Kasumi-1 (cell line): ENCODE results near the gene CAPN10.

Experiments used
- DNase-seq, 2 experiments: peaks; one replicate each; lab custom pipeline; 2025; lab: John Stamatoyannopoulos, UW

The CAPN10 gene

GRCh38 chr2:240574386-240575100, 12.0 kb upstream of the CAPN10 start:
- no peak for DNase-seq

- DNase-seq = no peak
These were observed 11.2 kb upstream of the CAPN10 start for GRCh38 chr2:240575101-240575965.

- no peak for DNase-seq
These were observed 10.5 kb upstream of the CAPN10 start for GRCh38 chr2:240576036-240576435.

GRCh38 chr2:240576436-240577205, 9.9 kb upstream of the CAPN10 start:
- DNase-seq = no peak

GRCh38 chr2:240577281-240578109, 9.0 kb upstream of the CAPN10 start:
- DNase-seq = no peak

- DNase-seq = no peak
These were observed 8.5 kb upstream of the CAPN10 start for GRCh38 chr2:240578110-240578450.

GRCh38 chr2:240578488-240578887, 8.0 kb upstream of the CAPN10 start:
- DNase-seq = no peak

- no peak for DNase-seq
These were observed 7.3 kb upstream of the CAPN10 start for GRCh38 chr2:240579071-240579762.

GRCh38 chr2:240579771-240580614, 6.5 kb upstream of the CAPN10 start:
- peak; percentile 4 to 10 for DNase-seq

GRCh38 chr2:240581811-240582210, 4.7 kb upstream of the CAPN10 start:
- DNase-seq = no peak

- no peak for DNase-seq
These were observed 3.8 kb upstream of the CAPN10 start for GRCh38 chr2:240582781-240583180.

- DNase-seq = no peak
These were observed 2.8 kb upstream of the CAPN10 start for GRCh38 chr2:240583774-240584173.

GRCh38 chr2:240584486-240585031, 2.0 kb upstream of the CAPN10 start:
- peak; percentile 88 to 90 for DNase-seq

- DNase-seq = no peak
These were observed 1.4 kb upstream of the CAPN10 start for GRCh38 chr2:240585101-240585500.

- no peak for DNase-seq
These were observed 795 bp upstream of the CAPN10 start for GRCh38 chr2:240585681-240586197.

- peak in 1 of 2 experiments; percentile 1 for DNase-seq
These were observed 626 bp downstream of the CAPN10 start for GRCh38 chr2:240586919-240587800.

- DNase-seq = no peak
These were observed 1.6 kb downstream of the CAPN10 start for GRCh38 chr2:240588006-240588655.

- no peak for DNase-seq
These were observed 2.1 kb downstream of the CAPN10 start for GRCh38 chr2:240588669-240589068.
